Uterus (tissue), 2 donors: Measurements from ENCODE around the gene POU3F1.

Source experiments
- POLR2A ChIP-seq, 2 donors: fragments of 450-650 bp; IDR thresholded peaks; one replicate each; pipeline ENCODE4 v1.6.1; 2016; ENCODE audit warnings: antibody characterized with exemption in 2 of 2, mild to moderate bottlenecking in 1 of 2, moderate library complexity in 1 of 2
- TF ChIP-seq, protein P1 (sequence below), 4 experiments: fragments of 200-600 bp in 2 of 4; fragments of 450-650 bp in 2 of 4; sonication (generic) in 2 of 4; IDR thresholded peaks; one replicate each; pipeline ENCODE4 v1.5.1; 2016 to 2019; ENCODE audit warnings: antibody characterized with exemption in 4 of 4, mild to moderate bottlenecking in 2 of 4, moderate library complexity in 1 of 4

DNA sequence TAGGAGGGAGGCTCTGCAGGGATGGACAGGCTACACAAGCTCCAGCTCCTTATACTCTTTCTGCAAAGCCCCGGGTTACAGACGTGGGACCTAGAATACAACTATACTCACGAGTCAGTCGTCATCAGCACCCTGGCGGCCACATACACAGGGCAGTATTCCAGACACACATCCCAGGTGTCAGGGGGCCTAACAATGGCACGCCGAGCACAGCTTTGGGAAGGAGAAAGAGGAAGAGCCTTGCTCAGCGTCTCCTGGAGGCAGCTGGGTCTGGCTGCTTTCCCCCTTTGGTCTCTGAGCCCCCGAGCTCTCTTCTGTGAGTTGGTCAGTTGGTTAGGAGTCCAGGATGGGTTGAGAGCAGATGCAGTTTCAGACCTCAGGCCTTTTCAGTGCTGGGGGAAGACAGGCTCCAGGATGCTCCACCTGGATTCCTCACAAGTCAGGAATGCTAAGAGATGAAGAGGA is 4.5 kb upstream of the POU3F1 start:
- TF ChIP-seq, protein P1, sequence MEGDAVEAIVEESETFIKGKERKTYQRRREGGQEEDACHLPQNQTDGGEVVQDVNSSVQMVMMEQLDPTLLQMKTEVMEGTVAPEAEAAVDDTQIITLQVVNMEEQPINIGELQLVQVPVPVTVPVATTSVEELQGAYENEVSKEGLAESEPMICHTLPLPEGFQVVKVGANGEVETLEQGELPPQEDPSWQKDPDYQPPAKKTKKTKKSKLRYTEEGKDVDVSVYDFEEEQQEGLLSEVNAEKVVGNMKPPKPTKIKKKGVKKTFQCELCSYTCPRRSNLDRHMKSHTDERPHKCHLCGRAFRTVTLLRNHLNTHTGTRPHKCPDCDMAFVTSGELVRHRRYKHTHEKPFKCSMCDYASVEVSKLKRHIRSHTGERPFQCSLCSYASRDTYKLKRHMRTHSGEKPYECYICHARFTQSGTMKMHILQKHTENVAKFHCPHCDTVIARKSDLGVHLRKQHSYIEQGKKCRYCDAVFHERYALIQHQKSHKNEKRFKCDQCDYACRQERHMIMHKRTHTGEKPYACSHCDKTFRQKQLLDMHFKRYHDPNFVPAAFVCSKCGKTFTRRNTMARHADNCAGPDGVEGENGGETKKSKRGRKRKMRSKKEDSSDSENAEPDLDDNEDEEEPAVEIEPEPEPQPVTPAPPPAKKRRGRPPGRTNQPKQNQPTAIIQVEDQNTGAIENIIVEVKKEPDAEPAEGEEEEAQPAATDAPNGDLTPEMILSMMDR (IDR thresholded peaks at IDR 0.05), result no peak
- TF ChIP-seq POLR2A (IDR thresholded peaks at IDR 0.05), result no peak
